GM23248 (cell line): ENCODE results near the gene MAML2.

ENCODE experiments used
- EZH2 ChIP-seq: fragments of 200-600 bp; sonication (generic); IDR thresholded peaks from 2 replicates; pipeline ENCODE4 v1.6.1; 2018; ENCODE audit warnings: antibody characterized with exemption, mild to moderate bottlenecking; ENCODE audit not compliant: insufficient read depth, poor library complexity, severe bottlenecking
- EZH2phosphoT487 ChIP-seq: fragments of 200-600 bp; sonication (generic); IDR thresholded peaks from 2 replicates; pipeline ENCODE4 v1.6.1; 2018; ENCODE audit warnings: antibody characterized with exemption, moderate library complexity, mild to moderate bottlenecking, low read depth; ENCODE audit not compliant: insufficient read depth

GRCh38 chr11:96150609-96151008, 192.4 kb downstream of the MAML2 start:
- no peak for TF ChIP-seq EZH2
- no peak for TF ChIP-seq EZH2phosphoT487
